NOMO-1 treated with DMSO at 0.1 percent for 48 hours (cell line): ENCODE data around the gene OR10K2.
A peak's percentile ranks its signal among the peaks of the same experiment; 100 is the strongest.
"Not testable (repeated sequence)": the region's sequence is repeated elsewhere in the genome, so short reads cannot be mapped to it uniquely, and the experiment has no call there.

ENCODE experiments used
- DNase-seq: peaks from one replicate; lab custom pipeline; 2025; ENCODE audit not compliant: unreplicated experiment; lab: John Stamatoyannopoulos, UW

OR10K2 gene, protein sequence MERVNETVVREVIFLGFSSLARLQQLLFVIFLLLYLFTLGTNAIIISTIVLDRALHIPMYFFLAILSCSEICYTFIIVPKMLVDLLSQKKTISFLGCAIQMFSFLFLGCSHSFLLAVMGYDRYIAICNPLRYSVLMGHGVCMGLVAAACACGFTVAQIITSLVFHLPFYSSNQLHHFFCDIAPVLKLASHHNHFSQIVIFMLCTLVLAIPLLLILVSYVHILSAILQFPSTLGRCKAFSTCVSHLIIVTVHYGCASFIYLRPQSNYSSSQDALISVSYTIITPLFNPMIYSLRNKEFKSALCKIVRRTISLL

DNA sequence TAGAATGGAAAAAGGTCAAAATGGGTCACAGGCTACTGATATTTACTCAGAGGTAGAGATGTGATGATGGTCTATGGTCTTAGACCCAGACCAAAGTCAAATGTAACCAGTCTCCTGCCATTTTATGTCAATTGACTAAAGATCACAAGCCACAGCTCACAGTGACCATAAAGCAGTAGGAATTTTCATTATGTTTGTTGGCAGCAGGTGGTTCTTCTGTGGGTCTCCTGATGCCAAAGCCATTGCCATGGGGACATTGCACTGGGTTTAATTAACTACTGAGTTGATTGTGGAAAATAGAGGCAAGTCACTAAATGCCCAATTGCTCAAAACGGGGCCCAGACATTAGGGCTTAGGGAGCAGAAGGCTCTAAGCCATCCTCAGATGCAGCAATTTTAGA is at the start of gene OR10K2:
TSS of gene OR10K2 (minus strand) at position 101 of the 400 bp plus-strand sequence. CDS start 5,371 bp downstream, outside the sequence.
- DNase-seq: no peak

DNA sequence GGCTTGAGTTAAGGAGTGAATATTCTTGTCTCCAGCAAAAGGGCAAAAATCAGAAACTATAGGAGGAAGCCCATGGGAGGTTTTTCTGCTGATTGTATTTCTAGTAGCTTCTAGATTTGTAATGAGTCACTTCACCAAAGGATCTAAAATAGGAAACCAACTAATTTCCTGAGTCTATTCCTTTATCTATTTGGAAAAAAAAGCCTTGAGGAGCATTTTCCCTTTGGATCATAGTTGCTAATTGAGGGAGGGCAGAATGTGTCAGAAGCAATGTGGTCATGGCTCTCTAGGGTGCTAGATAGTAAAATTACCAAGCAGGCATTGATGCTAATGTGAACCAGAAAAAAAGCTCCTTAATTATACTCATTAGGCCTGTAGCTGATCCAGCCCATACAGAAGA is 45.9 kb upstream of the OR10K2 start, which contains the start of gene OR10R2:
TSS of gene OR10R2 (plus strand) at position 301 of the 400 bp plus-strand sequence. CDS start 106 bp downstream, outside the sequence.
- no peak for DNase-seq

DNA sequence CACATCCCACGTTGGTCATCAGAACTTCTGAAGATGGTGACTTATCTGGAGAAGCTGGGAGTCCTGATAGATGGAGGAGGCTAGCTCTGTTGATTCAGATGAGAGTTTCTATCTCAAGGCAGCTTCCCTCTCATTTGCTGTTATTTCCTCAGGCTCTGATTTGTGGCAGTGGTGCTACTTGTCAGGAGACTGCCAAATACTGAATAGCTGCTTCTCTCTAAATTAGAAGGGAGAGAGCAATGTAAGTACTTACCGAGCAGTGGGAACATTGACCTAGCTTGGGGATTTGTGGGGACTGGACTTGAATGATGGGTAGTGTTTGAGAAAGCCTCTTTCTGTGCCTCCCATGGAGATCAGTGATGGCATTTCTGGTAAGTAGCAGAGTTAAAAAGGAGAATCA is 35.5 kb upstream of the OR10K2 start, which contains the start of gene OR10K1:
TSS of gene OR10K1 (plus strand) at position 301 of the 400 bp plus-strand sequence. CDS start 3,728 bp downstream, outside the sequence.
- no peak for DNase-seq

DNA sequence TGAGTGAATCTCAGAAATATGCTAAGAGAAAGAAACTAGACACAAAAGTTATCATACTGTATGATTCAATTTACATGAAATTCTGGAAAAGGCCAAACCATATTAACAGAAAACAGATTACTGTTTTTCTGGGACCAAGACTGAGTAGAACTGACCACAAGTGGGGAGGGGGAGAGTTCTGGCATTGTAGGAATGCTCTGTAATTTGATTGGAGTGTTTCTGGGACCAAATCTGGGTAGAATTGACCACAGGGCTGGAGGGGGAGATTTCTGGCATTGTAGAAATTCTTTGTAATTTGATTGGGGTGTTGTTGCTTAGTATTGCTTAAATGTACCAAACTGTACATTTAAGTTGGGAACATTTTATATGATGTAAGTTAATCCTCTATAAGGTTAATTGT is 32.2 kb upstream of the OR10K2 start:
- no peak for DNase-seq

DNA sequence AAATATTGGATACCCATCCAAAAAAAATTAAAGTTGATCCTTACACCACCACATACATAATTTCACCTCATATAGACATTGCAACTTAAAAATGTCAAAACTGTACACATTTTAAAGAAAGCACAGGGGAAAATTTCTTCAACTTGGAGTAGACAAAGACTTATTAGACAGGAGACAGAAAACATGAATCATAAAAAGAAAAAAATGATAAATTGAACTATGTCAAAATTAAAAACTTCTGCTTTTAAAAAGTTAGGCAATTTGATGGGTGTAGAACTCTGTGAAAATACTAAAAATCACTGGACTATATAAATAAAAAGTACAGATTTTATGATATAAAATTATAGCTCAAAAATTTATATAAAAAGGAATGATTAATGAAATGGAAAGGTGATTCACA is 31.2 kb upstream of the OR10K2 start:
- peak; percentile 12 for DNase-seq

DNA sequence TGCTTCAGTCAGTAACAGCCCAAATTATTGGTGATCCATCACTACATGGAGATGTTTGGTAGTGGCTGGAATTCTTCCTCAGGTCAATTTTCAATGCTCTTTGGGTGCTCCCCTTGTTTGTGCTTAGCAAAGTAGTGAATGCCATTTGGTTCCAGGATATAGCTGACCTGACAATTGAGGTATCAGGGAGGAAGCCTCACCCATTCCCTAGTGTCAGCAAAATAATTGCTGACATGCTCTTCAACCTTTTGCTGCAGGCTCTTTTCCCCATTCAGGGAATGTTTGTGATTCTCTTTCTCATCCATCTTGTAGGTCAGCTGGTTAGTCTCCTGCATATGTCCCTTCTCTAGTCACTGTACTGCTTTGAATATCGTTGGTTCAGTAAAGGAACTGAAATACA is 28.5 kb upstream of the OR10K2 start:
- no peak for DNase-seq

DNA sequence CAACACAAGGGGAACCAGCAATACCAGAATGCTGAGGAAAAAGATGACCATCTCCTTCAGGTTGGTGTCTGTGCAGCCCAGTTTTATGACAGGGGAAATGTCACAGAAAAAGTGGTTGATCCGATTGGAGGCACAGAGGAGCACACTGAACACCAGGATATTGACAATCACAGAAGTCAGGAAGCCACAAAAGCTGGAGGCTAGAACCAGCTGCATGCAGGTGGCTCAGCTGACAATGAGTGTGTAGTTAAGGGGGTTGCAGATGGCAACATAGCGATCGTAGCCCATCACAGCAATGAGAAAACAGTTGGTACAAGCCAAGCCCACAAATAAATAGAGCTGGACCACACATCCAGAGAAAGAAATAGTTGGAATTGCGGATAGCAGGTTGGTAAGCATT is 19.3 kb upstream of the OR10K2 start:
- DNase-seq: no peak

DNA sequence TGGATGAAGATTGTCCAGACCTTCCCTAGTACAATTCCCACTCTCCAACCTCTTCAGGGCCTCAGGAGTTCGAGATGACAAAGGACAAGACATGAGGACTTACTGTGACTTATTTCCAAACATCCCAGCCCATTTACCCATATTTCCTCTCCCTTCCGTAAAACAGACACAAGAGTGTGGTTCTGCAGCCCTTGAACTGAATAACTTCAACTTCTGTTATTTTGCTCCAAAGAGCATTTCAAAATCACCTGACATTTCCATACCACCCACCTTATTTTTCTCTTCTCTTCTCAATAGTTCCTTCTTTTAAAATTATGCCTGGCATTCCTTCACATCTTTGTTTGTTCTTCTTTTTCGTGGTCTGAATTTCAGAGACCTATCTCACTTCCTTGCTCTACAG is 8.7 kb upstream of the OR10K2 start:
- DNase-seq: peak; percentile 25

DNA sequence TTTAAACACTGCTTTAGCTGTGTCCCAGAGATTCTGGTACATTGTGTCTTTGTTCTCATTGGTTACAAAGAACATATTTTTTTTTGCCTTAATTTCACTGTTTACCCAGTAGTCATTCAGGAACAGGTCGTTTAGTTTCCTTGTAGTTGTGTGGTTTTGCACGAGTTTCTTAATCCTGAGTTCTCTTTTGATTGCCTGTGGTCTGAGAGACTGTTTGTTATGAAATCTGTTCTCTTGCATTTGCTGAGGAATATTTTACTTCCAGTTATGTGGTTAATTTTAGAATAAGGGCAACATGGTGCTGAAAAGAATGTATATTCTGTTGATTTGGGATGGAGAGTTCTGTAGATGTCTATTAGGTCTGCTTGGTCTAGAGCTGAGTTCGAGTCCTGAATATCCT is 4.1 kb upstream of the OR10K2 start:
- DNase-seq: peak; percentile 87

DNA sequence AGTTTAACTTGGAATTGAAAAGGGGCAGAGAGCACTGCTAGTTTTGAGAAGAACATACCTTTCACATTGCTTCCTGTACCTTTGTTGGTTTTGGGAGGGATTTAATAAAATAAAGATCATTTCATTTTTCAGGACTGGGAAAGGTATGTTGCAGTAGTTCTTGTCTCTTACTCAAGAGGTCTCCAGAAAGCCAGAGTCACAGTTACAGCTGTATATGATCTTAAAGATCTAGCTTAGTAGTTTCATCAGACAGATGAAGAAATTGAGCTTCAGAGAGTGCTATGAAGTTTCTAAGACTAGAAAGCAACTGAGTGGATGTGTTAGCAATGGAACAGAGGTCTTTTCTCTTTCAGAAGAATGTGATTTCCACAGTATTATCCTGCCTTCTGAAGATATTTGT is 1.0 kb downstream of the OR10K2 start:
- peak; percentile 52 for DNase-seq

DNA sequence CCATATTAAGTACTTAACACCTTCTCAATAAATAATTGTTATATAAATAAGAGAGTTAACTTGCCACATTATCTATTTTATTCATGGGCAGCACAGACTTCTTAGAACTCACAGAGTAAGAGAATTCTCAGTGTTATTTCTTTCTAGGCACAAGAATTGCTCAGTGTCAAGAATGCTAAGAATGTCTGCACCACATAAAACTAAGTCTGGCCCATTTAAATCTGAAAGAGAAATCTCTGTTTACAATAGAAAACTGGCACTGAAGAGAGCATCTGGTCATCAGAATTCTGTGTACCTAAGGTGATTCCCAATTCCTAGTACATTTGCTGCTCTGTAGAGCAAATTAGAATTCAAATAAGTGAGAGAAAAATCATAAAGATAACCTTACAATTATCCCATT is 3.8 kb downstream of the OR10K2 start:
- DNase-seq: no peak

DNA sequence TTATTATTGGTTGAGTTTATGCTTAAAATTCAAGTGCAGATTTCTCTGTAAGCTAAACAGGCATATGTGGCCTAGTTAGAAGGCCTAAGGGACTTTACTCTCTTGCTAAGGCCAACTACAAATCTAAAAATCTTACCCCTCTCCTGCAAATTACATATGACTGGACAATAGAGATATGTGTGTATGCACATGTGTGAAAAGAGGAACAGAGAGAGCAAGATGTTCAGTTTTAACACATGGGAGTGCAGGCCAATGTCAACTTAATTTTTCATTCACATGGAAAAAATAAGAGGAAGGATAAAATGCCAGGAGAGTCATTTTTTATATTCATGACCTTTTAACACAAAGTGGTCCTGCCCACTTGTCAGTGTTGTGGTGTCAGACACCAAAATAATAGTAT is 8.5 kb downstream of the OR10K2 start:
- no peak for DNase-seq

DNA sequence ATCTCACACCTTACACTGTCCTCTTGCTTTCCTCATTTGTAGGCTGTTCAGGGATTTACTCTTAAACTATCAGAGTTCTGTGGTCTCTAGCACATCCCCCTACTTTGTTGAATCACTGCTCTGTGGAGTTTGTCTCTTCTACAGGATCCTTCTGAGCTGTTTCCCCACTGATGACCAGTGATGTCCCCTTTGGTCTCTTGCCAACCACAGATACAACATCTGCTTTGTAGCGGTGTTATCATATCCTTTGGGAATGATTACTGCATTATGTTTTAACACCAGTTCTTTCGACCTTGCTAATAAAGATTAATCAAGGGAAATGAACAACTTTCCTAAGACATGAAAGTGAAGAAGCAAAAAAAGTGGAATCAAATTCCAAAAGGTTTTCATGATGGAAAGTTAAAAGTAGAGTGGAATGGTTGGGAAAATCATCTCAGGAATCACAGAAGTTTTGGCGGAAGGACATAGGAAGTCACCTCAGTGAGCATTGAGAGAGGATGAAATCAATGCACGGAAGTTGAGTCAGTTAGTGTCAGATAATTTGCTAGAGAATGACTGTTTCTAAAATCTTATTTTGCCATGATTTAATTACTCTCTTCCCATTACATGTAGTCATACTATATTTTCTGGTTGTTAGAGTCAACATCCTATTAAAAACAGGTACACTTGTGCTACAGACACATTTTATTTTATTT is 11.2 kb downstream of the OR10K2 start:
- no peak for DNase-seq

DNA sequence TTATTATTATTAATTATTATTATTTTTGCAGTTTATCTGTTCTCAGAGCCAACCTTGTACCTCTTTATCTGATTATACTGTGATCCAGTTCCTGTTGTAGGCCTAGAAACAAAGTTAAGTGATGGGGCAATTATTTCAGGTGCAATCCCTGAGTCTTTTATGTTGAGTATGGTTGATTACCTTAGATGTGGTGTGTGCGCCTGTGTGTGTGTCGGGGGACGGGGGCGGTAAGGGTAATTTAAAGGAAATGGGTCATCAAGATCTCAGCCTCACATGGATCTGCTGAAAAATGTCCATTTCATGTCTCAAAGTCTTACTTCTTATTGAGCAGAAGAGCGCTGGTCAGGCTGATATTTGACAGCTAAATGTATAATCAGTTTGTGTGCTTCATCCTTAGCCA is 18.9 kb downstream of the OR10K2 start:
- no peak for DNase-seq

DNA sequence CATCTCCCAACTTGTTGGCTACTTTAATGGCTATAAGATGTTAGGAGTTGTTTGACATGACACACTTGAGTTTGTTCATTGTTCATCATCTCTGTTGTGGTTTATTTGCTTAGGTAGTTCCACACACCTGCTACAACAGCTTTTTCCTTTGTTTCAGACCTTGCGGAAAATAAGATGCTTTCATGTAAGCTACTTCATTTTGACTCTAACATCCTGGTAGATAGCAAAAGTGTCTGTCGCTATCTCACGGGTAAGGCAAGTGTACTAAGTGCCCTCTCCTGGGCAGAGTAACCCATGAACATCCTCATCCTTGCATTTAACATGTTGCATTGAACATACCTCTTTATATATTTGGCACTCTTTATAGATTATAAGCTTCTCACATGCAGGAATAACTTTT is 25.2 kb downstream of the OR10K2 start:
- no peak for DNase-seq

DNA sequence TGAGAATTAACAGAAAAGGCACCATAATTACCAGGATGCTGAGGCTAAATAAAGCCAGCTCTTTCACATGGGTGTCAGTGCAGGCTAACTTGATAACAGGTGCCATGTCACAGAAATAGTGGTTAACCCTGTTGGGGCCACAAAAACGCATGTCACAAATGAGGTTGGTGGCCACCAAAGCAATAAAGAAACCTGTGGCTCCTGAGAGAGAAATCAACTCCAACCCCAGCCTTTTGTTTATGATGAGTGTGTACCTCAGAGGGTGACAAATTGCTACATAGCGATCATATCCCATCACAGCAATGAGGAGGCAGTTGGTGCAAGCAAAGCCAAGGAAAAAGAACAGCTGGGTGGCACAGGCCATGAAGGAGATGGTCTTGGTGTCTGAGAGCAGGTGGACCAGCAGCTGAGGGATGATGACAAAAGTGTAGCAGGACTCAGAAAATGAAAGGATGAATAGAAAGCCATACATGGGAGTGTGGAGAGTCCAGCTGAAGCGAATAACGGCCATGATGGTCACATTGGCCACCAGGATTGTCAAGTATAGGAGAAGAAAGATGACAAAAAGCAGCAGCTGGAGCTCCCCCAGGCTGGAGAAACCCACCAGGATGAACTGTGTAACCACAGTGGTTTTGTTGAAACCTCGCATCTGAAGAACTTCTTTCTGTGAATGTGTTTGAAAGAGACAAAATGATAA is 27.1 kb downstream of the OR10K2 start, which contains the start of gene OR10T2:
TSS of gene OR10T2 (minus strand) at position 649 of the 697 bp plus-strand sequence. CDS start at position 649, 0 bp downstream.
- DNase-seq: no peak

DNA sequence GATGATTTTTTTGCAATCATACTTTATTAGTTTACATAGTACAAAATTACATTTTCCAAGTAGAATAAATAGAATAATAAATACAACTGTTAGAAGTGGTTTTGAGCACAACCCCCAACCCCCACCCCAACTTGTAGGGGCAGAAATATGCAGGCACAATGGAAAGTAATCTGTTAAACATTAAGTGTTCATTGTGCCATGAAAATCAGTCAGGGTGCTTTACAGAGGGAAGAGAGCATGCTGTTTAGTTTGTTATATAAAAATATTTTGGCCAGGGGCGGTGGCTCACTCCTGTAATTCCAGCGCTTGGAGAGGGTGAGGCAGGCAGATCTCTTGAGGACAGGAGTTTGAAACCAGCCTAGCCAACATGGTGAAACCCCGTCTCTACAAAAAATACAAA is 29.4 kb downstream of the OR10K2 start:
- DNase-seq: no peak

DNA sequence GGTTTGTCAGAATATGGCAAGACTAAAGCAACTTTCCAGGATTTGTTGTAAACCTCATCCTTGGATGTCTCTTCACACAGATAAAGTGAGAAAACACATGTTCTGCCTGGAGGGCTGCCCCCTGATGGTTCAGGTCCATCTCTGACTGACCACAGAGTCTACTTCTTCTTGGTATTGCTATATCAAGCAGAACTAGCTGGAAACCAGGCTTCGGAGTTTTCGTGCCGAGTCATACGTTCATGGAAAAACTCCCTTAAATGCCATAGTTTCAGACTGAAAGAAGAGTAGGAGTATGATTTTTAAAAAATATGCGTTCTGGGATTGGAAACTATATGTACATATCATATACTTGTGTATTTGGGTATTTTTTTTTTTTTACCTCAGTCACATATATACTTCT is 32.6 kb downstream of the OR10K2 start:
- DNase-seq: no peak

DNA sequence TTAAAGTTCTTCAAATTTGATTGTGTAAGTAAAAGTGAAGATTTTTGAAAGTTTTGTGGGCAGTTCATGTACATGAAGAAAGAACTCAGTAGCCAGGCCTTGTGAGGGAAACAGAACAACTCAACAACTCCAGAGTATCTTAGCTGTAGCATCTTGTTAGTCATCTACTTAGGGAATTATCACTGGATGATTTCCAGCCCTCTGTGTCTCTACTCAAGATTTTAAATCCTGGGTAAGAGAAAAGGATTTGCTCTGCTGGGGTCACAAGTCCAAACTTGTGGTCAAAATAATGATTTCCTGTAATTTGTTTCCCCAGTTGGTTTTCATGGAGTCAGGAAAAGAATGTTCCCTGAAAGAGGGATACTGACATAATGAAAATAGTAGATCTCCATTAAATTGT is 34.9 kb downstream of the OR10K2 start:
- DNase-seq: no peak

DNA sequence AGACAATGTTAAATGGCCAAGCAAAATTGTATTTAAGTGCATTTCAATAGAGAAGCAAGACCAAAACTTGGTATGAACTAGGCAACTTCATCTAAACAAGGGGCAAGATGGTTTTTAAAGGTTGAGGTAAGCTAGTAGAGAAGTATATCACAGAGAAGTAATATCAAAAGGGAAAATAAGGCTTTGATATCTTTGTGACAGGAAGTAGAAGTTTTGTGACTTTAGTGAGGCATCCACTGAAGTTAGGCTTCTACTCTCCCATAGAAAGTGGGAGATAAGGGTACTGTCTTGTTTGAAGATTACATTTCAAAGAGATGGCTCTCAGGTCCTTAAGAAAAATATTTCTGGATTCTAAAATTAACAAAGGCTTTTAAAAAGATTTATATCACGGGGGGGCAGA is 35.7 kb downstream of the OR10K2 start:
- DNase-seq: no peak

DNA sequence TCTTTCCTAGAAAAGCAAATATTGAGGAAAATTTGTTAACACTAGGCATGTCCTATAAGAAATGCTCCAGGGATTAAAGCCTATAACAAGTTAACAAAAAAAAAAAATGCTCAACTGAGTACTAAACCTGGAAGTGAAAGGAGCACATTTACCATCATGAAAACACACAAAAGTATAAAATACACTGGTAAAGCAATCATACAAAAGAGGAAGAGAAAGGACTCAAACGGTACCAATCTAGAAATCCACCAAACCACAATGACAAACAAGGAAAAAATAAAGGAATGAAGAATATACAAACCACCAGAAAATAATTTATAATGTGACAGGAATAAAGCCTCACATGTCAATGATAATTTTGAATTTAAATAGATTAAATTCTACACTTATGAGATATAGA is 51.2 kb downstream of the OR10K2 start:
- peak; percentile 79 for DNase-seq

DNA sequence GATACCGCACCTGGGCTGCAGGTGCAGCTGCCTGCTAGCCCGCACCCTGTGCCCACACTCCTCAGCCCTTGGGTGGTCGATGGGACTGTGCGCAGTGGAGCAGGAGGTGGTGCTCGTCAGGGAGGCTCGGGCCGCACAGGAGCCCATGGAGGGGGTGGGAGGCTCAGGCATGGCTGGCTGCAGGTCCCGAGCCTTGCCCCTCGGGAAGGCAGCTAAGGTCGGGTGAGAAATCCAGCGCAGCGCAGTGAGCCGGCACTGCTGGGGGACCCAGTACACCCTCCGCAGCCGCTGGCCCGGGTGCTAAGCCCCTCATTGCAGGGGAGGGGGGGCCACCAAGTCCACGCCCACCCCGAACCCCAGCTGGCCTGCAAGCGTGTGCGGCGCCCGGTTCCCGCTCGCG is 51.9 kb downstream of the OR10K2 start:
- DNase-seq: not testable (repeated sequence)
